RPMI7951 (cell line): Measurements from ENCODE around the gene UGT1A10. TPM values are rescaled to one million over a fixed set of nuclear protein-coding genes. Genes with fewer than 3 reads are reported as not detected.

Source experiments
- DNase-seq: peaks from one replicate; pipeline ENCODE4 v3.0.0-alpha.2; 2012; ENCODE audit warnings: low read depth
- total RNA-seq: library from RNA; depleted of rRNA; stranded (reverse); fragments of >200 nt; shearing (Covaris generic); gene quantifications from 2 replicates; pipeline ENCODE4 v1.2.3, GENCODE V29; 2014

Gene UGT1A10
- total RNA-seq, 1 experiment from 2014 or later: not detected

DNA sequence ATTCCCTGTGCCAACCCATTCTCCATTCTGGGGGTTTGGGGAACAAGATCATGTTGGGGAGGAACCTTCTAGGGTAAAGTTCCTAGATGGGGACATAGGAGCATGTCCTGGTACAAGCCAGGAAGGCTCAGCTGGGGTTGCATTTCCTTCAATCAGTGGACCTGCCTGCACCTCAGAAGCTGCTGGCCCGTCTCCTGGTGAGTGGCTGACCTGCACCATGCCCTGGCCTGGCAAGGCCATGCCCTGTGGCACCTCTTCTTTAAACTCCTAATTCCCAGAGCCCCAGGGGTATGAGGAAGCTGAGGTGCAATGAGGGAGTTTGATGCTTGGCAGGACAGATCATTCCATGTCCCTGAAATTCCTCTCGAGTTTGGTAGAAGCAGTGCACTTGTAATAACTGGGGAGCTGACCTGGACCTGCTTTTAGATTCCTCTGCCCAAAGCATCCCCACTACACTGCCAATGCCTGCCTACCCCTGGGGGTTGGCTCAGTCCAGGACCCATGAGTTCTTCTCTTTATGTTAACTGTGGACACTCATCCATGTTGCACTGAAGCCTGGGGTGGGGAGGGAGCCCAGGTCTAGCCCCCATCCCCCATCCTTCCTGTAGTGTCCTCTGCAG, 167.2 kb downstream of the UGT1A10 start:
- no peak for DNase-seq

DNA sequence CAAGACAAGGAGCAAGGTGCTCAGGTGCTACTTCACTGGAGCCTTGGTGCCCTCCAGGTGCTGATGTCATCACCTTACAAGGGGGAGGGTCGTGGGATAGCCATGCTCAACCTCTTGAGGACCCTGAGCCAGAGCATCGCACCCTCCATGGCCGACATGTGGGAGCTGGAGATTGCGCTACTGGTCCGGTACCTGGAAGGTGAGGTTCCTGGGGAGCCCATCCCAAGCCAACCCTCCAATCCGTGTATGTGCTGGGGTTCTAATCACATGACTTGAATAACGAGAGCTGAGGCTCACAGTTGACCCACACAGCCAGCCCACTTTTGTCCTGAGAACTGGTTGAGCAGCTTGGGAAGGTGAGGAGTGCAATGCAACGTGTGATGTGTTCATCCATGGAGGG, 167.7 kb downstream of the UGT1A10 start:
- no peak for DNase-seq

DNA sequence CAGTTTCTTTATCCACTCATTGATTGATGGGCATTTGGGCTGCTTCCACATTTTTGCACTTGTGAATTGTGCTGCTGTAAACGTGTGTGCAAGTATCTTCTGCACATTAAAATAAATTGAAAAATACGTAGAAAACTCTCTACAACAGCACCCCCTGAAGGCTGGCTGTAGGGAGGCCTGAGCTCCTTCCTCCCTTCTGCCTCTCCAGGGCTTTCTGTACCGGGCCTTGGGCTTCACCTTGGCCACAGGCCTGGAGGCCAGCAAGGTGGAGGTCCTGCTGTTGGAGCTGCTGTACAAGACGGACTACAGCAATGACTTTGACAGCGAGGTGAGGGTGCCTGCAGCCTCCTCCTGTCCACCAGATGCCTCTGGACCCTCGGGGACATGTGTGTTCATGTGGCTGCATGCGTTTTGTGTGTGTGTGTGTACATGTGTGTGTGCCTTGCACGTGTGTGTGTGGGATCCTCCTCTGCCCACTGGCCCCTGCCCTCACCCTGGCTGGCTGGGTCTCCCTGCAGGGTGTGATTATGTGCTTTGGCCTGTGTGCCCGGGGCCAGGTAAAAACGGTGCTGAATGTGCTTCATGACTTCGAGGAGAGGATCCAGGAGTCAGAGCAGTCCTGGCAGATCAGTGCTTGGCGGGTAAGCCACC, 171.1 kb downstream of the UGT1A10 start:
- DNase-seq: no peak

DNA sequence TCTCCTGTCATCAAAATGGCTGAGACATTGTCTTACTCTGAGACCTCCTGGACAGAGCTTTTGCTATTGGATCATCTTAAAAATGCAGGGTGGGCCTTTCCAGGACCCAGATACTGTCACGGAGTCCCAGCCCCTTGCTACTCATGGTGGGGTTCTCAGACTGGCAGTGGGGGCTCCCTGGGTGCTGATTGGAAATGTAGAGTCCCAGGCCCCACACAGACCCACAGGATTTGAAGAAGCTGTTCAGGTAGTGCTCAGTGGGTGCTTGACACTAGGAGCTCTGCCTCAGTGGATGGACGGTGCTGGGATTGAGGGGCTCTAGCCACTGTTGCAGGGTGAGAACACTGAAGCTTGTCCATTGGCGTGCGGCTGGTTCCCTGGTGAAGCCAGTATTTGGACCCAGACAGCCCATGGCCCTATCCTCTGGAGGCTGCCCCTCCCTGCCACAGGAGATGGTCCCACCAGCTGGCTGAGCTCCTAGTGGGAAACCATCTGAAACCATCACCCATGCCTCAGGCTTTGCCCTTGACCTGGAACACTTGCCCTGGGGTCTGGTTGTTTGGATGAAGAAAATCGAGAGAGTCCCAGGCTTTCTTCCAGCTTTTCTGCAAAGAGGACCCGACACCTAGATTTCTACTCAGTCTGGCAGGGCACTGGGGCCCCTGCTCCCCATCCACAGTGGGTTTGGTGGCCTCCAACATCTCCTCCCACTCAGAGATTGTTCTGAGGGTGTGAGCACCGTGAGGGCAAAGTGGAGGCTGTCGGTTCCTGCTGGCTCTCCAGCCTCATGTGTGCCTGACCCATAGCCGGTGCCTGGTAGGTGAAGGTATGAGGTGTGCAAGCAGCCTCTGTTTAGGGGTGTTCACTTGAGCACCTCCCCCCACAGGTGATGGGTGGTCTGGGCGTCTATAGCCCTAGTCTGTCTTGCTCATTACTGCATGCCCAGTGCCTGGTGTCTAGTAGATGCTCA, 172.0 kb downstream of the UGT1A10 start:
- DNase-seq: no peak

DNA sequence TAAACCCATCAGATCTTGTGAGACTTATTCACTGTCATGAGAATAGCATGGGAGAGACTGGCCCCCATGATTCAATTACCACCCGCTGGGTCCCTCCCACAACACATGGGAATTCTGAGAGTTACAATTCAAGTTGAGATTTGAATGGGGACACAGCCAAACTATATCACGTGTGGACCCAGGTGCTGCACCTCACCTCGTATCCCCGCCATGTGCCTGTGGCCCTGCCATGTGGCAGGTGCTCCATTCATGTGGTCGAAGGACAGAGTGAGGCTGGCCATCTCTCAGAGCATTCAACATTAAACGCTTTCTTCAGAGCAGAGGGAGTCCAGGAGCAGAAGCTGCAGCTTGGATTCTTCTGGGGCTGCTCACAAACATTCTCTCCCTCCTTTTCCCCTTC, 174.1 kb downstream of the UGT1A10 start:
- no peak for DNase-seq

DNA sequence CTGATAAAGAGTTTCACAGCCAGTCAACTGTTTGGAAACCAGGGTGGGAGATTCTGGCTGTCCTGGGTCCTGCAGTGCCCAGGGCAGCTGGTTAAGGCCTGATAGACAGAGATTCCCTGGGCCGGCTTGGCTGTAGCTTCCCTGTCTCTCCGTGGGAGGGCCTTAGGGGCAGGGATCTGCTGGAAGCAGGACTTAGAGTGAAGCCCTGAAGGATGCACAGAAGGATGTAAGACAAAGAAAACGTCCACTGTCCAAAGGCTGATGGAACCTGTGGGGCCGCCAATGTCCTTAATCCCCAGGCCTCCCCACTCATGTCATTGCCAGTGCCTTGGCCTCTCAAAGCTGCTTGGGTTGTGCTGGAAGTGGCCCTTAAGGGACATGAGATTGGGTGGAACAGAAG, 174.8 kb downstream of the UGT1A10 start:
- no peak for DNase-seq

DNA sequence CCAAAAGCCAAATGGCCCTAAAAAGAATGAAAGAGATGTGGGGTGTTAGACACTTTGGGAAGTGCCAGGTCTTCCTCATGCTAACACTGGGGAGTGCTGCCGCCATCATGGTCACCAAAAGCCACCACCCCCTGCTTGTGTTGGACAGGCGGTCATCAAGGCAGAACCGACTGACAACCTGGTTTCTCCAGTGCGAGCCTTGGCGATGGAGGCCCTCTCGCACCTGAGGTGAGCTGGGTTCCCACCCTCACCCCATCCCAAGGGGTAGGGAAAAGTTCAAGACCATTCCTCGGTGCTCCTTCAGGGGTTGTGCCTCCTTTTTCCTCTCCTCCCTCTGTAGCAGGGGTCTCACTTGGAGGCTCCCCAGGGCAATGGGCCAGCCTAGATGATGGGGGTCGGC, 175.5 kb downstream of the UGT1A10 start:
- no peak for DNase-seq

DNA sequence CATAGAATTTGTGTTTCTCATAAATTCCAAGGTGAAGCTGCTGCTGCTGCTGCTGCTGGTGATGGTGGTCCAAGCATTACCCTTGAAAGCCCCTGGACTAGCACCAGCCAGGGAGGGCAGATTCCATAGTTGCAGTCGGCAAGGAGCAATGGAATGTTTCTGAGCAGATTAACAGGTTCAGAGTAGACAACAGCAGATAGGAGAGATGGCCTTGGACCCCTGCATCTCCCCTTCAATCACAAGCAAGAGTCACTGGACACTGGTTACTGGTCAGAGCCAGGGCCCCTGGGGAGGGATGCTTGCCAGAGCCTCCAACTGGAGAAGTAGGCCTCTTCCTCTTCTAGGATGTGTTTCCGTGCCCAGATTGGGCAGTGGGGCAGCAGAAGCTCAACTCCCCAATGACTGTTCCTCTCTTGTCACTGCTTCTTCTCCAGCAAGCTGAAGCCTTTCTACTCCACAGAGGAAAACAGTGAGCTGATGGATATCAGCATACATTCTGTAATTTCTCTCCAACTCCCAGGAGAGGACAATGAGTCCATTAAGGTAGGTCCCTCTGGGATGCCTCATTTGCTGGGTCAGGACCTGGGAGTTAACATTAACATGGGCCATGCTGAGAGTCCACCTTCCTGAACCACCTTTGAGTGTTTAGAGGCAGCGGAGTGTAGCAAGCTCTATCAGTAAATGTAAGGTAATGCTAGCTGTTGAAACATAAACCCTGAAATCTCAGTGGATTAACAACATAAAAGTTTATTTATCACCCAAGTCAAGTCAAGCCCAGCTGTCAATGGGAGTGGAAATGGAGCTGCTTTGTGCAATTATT, 177.2 kb downstream of the UGT1A10 start:
- no peak for DNase-seq

DNA sequence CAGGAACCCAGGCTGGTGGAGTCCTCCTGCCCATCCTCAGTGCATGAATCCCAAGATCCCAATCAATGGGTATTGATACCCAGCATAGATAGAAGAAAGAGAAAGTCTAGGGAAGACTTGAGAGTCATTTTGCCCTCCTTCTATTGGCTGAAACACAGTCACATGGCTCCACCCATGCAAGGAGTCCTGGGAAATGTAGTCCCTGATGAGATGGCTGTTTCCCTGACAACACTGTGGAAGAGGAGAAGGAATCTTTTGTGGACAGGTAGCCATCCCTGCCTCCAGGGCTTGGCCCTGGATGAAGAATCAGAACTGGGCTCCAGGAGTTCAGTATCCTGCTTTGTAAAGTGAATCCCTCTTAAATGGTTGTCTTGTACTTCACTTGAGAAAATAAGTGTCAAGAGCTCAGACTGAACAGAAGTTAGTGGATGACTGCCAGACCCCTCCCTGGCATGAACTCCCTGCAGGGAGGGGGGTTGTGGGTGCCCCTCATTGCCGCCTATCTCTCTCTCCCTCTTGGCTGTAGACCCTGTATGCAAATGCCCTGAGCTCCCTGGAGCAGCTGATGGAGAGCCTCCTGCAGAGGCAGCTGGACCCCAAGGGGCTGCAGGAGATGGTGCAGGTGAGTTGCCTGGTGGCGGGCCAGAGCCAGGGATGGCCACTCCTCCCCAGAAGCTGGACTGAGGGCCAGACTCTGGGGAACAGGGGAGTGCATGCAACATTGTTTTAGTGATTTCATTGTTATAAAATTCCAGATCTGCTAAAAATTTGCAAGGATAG, 178.0 kb downstream of the UGT1A10 start:
- DNase-seq: no peak

DNA sequence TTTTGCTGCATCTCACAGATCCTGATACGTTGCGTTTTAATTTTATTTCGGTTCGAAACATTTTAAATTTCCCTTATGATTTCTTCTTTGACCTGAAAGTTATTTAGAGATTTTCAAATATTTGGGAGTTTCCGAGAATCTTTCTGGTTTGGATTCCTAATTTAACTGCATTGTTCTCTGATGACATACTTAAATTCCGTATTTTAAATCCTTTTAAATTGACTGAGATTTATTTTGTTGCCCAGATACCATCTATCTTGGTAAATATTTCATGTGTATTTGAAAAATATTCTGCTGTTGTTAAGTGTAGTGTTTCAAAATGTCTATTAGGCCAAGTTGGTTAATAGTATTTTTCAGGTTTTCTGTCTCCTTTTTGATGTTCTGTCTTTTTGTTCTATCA, 179.6 kb downstream of the UGT1A10 start:
- DNase-seq: no peak

DNA sequence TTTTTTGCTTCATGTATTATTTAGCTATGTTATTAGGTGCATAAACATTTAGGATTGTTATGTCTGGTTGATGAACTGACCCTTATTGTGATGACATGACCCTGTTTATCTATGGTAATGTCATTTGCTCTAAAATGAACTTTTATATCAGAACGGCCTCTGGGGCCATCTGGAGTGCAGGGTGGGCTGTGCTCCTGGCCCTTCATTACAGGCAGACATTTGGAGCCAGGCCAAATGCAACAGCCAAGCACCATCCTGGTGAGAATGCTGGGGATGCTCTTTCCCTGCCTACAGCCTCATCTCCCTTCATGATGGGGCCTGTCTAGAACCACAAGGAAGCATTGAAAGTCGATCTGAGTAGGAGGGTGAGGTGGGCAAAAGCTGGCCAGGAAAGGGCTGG, 180.1 kb downstream of the UGT1A10 start:
- no peak for DNase-seq

DNA sequence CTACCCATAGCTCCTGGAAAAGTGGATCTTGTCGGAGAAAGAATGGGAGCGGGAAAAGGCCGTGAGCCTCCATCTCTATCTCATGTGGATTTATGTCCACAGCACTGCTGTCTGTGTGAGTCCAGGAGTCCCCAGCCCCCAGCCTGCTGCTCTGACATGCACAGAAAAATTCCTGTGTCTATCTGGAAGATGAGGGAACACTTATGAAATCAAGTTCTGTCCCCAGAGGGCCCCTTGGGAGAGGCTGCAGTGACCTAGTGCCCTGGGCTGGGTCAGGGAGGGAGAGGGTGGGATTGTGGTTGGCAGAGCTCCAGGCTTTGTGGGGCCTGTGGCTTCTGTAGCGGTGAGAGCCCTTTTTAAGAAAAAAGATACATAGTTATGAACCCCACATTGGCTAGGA, 180.5 kb downstream of the UGT1A10 start:
- no peak for DNase-seq

DNA sequence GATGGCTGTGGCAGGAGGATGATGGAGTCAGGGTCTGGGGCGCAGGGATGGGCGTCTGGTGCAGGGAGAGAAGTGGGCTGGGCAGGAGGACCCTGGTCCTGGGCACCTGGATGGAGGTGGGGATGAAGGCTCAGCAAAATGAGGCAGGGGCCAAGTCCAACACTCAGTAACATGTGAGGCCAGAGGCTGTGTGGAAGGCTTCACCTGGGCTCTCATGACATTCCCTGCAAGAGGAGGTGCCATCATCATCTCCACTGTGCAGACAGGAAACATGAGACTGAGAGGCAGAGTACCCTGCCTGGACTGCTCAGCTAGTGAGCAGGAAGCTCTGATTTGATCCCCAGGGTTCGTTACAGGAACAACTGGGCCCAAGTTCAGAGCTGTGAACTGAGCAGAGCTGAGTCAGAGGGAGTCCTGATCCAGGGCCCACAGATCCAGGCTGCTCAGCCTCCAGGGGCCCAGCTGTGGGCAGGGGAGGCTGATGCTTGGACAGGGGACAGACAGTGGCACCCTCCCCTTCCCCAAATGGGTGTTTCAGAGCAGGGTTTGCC, 181.2 kb downstream of the UGT1A10 start:
- no peak for DNase-seq

DNA sequence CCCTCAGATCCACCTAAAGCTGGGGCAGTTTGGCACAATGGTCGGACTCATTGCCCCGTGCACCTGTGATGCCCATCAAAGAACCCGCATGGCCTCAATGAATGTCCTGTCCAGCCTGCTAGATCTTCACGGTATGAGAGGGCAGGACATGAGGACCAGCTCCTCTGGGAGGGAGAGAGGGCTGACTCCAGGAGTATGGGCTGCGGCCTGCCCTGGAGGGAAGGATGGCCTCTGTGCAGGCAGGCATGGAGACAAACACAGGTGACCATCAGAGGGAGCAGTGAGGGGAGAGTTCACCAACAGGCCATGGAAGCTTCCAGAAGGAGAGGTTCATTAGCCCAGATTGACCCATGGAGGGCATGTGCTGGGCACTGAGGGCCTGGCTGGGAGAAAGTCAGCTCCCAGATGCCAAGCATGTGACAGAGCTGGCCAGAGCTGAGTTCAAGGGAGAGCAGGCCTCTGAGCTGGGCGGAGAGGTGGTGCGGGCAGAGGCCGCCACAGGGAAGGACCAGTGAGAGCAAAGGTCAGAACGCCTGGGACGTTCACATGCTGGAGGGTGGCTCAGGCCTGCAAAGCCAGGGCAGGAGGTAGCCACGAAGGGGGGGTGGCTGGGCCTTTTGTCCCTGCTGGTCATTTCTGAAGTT, 181.9 kb downstream of the UGT1A10 start:
- no peak for DNase-seq

DNA sequence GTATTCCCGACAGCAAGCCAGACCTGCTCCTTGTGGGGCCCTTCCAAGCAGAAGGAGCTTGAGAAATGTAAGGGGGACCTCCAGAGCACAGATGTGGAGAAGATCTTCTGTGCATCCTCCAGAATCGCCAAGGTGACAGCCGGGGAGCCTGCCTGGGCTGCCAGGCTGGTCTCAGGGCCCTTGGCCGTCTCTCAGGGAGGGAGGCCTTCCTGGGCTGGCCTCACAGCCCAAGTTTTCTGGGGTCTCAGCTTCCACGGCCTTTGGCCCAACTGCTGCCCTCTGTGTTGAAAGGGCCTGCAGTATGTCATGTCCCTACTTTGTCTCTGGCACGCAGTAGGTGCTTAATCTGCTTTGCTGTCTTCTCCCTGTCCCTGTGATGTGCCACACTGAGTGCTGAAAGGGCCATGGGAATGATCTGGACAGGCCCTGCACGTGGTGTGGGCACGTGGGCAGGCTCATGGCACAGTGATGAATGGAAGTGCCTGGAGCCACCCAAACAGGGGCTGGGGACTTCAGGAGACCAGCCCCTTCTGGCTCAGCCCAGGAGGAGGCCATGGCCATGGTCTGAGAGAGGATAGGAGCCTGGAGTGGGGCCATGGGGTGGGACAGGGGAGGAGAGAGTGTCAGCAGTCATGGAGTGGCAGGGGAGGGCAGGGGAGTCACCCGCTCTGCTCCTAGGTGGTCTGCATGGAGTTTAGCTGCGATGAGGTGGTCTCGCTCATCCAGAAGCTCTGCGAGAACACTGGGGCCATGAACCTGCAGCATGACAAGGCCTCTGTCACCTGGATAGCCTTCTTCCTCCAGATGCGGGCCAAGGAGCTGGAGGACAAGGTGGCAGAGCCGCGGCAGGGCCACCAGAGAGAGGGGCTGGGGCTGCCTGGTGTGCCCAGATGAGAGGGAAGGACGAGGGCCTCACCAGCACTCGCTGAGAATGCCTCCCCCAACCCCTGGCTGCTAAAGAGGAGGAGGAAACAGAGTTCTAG, 182.7 kb downstream of the UGT1A10 start:
- DNase-seq: no peak

DNA sequence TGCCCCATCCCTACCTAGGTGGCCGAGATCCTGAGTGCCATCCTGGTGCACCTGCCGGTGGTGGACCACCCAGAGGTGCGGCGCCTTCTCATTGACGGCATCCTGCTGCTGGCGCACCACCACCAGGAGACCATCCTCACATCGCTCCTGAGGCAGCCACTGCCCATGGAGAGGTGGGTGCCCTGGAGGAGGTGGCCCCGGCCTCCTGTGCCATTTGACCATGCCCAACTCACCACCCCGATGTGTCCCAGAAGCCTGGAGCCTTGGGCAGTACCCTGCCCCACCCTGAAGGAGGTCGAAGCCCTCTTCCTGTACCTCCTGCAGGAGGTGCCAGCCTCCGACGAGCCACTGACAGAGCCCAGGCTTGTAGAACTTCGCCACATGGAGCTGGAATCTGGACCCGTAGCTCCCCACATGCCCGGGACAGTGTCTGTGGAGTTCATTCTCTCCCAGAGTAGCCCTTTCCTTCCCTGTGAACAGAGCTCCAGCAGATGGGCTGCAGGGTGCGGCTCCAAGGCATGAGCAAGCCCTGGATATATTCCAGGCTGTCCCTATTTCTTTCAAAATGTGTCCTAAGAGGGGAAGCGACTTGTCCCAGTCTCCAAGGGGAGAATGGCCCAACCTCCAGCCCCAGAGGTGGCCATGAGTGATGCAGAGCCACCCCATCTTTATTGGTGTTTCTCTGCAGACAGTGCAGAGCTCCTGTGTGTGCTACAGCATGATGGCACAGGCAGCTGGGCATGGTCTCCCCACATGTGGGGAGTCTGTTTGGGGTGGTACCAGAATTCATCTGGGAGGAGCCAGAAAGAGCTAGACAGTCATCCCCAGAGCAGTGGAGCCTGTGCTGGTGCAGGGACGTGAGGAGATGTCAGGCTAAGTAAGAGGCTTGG, 183.9 kb downstream of the UGT1A10 start:
- DNase-seq: no peak

DNA sequence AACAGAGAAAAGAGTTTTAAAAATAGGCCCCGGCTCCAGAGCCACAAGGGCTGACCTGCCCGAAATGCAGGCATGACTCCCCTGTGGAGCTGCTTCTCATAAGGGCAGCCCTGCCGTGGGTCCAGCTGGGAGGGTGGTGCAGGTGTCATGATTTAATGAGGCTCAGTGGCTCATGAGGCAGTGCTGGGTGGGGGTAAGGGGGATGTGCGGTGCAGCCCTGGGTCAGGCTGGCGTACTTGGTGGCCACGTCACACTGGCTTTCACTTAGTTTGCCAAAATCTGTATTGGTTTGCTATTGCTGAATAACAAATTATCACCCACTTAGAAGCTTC, 184.5 kb downstream of the UGT1A10 start:
- DNase-seq: no peak

DNA sequence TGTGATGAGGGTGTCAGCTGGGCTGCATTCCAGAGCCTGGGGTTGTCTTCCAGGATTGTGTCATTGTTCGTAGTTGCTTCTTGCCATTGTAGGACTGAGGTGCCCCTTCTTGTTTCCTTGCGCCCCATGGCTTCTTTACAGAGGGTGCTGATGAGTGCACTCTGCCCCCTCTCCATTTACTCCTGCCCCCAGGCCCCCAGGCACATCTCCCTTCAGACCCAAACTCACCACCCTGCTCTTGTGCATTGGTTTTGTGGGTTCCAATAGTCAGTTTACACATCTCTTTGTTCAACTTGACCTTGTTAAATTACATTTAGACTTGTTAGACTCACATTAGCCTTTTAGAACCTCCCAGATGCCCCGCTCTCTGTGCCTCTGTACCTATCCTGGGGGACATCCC, 184.9 kb downstream of the UGT1A10 start:
- DNase-seq: no peak
